Measurements from ENCODE around the gene ASL. TPM values are rescaled to one million over a fixed set of nuclear protein-coding genes. Genes with fewer than 3 reads are reported as not detected.
"Not testable (repeated sequence)": the region's sequence is repeated elsewhere in the genome, so short reads cannot be mapped to it uniquely, and the experiment has no call there.

Gene ASL
- total RNA-seq, 2 experiments from 2014 or later = 29.8 to 30.6 TPM

GRCh38 chr7:66050990-66051448 lies 24.6 kb upstream of the ASL start:
- ChIA-PET POLR2A (no interaction called here), CTCF (no interaction called here)
- no peaks in the 10 kb centered on the region for H3K27me3 Mint-ChIP-seq

DNA sequence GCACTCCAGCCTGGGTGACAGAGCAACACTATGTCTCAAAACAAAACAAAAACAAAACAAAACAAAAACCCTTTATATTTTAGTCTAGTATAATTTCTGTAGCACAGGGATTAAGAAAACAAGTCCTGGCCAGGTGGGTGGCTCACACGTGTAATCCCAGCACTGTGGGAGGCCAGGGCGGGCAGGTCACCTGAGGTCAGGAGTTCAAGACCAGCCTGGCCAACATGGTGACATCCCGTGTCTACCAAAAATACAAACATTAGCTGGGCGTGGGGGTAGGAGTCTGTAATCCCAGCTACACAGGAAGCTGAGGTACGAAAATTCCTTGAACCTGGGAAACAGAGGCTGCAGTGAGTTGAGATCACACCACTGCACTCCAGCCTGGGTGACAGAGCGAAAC lies 23.2 kb upstream of the ASL start:
- Mint-ChIP-seq H3K27ac (no peak overlapping the region), H3K27me3 (no peaks in the 10 kb centered on the region), H3K4me3 (no peak overlapping the region), H3K4me1 (peaks cover 13% of the 10 kb centered on the region), H3K36me3 (ENCODE audit: low read depth) (no peaks in the 10 kb centered on the region), H3K9me3 (no peaks in the 10 kb centered on the region)
- ChIA-PET POLR2A (no interaction called here), CTCF (no interaction called here)
- DNase-seq = no peak

More at GRCh38 chr7:66050990-66051448, 24.6 kb upstream of the ASL start:
- Mint-ChIP-seq H3K36me3 (ENCODE audit: low read depth) (no peaks in the 10 kb centered on the region), H3K27ac (no peak overlapping the region), H3K4me3 (no peak overlapping the region), H3K4me1 (peaks cover 13% of the 10 kb centered on the region), H3K9me3 (no peaks in the 10 kb centered on the region)
- no peak for DNase-seq

- Mint-ChIP-seq H3K27ac (no peak overlapping the region), H3K4me3 (no peak overlapping the region), H3K4me1 (peaks cover 13% of the 10 kb centered on the region), H3K36me3 (ENCODE audit: low read depth) (no peaks in the 10 kb centered on the region), H3K27me3 (no peaks in the 10 kb centered on the region), H3K9me3 (no peaks in the 10 kb centered on the region)
- DNase-seq = no peak
- CTCF ChIA-PET = no interaction called here
- POLR2A ChIA-PET = interaction anchor here (1.0 kb wide), 1 partner anchor 21 kb away, joined by 3 read pairs; the partner anchor contains the start of gene ASL
These were observed 21.6 kb upstream of the ASL start for GRCh38 chr7:66054063-66054462.

GRCh38 chr7:66055321-66055956 lies 20.2 kb upstream of the ASL start:
- H3K27me3 Mint-ChIP-seq = no peaks in the 10 kb centered on the region
- no peaks in the 10 kb centered on the region for H3K9me3 Mint-ChIP-seq
- ChIA-PET POLR2A (no interaction called here), CTCF (no interaction called here)
- peaks cover 13% of the 10 kb centered on the region for H3K4me1 Mint-ChIP-seq
- no peaks in the 10 kb centered on the region for H3K36me3 Mint-ChIP-seq (ENCODE audit: low read depth)
- no peak overlapping the region for H3K4me3 Mint-ChIP-seq
- DNase-seq = no peak
- no peak overlapping the region for H3K27ac Mint-ChIP-seq

DNA sequence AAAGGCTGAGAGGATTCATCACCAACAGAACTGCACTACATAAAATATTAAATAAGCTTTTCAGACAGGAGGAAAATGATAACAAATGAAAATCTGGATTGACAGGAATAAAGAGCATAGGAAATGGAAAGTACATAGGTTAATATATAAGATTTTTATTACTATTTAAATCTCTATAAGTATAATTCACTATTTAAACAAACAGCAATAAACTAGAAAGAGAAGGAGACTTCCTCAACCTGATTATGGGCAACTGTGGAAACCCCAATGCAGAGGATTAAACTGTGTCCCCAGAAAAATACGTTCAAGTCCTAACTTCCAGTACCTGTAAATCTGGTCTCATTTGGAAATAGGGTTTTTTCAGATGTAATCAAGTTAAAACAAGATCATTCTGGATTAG lies 14.8 kb upstream of the ASL start:
- Mint-ChIP-seq H3K4me1 (no peaks in the 10 kb centered on the region), H3K4me3 (no peak overlapping the region), H3K27ac (no peak overlapping the region), H3K9me3 (no peaks in the 10 kb centered on the region), H3K36me3 (ENCODE audit: low read depth) (no peaks in the 10 kb centered on the region), H3K27me3 (no peaks in the 10 kb centered on the region)
- POLR2A ChIA-PET = no interaction called here
- DNase-seq = no peak
- CTCF ChIA-PET = no interaction called here

- Mint-ChIP-seq H3K4me1 (no peaks in the 10 kb centered on the region), H3K27ac (no peak overlapping the region), H3K27me3 (peaks cover 7% of the 10 kb centered on the region), H3K9me3 (no peaks in the 10 kb centered on the region), H3K36me3 (ENCODE audit: low read depth) (no peaks in the 10 kb centered on the region), H3K4me3 (no peak overlapping the region)
- ChIA-PET POLR2A (no interaction called here), CTCF (no interaction called here)
- no peak for DNase-seq
These were observed 5.9 kb upstream of the ASL start for GRCh38 chr7:66069732-66070131.

DNA sequence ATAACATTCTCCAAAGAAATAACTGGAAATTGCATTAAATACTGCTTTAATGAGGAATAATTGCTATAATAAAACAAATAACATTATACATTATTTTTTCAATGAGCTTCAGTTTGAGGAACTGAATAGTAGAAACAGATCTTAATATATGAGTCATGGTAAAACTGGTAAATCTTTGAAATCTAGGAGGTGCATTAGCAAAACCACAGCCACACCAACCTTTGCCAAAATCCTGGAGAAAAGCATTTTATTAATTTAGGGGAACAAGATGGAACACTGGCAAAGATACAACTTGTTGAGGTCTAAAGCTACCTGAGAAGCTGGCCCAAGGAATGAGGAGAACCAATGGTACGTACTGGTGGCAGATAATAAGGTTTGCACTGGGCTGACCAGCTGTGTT lies 5.4 kb upstream of the ASL start:
- peaks cover 1% of the 10 kb centered on the region for H3K4me1 Mint-ChIP-seq
- CTCF ChIA-PET = no interaction called here

DNA sequence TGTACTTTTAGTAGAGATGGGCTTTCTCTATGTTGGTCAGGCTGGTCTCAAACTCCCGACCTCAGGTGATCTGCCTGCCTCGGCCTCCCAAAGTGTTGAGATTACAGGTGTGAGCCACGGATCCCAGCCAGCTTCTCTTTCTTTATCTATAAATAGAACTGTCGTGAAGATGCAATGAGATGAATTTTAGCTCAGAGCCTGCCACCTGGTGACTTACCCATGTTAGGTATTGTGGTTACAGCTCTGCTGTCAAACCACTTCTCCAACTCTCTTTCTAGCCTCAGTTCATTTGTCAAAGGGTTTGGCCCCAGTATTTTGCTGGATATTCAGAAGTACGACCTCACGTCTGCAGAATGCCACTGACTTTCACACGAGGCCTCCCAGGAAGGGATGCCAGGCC lies 3.4 kb upstream of the ASL start:
- H3K27ac Mint-ChIP-seq; DNase-seq; POLR2A ChIA-PET; H3K4me3 Mint-ChIP-seq; H3K27me3 Mint-ChIP-seq; H3K36me3 Mint-ChIP-seq (ENCODE audit: low read depth); CTCF ChIA-PET; H3K9me3 Mint-ChIP-seq: not testable (repeated sequence)
- H3K4me1 Mint-ChIP-seq = peaks cover 14% of the 10 kb centered on the region

More for the DNA sequence above, 5.4 kb upstream of the ASL start:
- Mint-ChIP-seq H3K4me3 (no peak overlapping the region), H3K36me3 (ENCODE audit: low read depth) (no peaks in the 10 kb centered on the region), H3K27me3 (peaks cover 7% of the 10 kb centered on the region), H3K9me3 (no peaks in the 10 kb centered on the region), H3K27ac (no peak overlapping the region)
- POLR2A ChIA-PET = no interaction called here
- DNase-seq = no peak

DNA sequence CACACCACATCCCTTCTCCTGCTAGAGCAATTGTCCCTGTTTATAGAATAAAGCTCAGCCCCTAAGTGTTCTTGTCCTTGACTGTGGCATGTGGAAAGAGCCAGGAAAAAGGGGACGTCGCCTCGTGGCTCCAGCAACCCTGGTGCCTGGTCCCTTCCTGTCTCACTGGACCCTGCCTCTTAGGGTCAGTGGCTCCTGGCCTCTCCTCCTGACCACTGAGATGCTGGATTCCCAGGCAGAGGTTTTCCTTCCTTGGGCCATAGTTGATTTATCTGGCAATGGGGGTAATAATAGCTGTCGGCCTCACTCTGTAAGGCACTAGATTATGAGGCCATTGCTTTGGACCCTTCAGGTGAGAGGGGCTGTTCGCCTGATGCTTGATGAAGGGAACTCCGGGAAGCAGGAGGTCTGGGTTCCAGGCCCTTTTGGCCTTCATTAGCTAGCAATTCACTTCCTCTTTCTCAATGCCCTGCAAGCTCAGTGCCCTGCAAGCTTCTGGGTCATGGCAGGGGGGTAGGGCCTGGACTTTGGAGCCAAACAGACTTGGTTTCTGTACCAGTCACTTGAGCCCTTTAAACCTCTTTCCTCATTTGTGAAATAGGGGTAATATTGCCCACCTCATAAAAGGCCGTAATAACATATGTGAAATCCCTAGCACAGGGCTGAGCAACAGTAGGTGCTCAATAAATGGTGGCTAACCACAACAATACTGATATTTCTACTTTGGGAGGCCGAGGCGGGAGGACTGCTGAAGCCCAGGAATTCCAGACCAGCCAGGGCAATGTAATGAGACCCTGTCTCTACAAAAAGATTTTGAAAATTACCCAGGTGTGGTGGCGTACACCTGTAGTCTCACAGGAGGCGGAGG lies 1.1 kb downstream of the ASL start:
- Mint-ChIP-seq H3K4me3 (peak overlapping the region; percentile 77), H3K9me3 (no peaks in the 10 kb centered on the region), H3K36me3 (ENCODE audit: low read depth) (no peaks in the 10 kb centered on the region), H3K4me1 (peaks cover 20% of the 10 kb centered on the region), H3K27ac (peak overlapping the region; percentile 56), H3K27me3 (peaks cover under 1% of the 10 kb centered on the region)
- ChIA-PET POLR2A (interaction anchor here (0.6 to 3.8 kb wide), 3 partner anchors 38 to 96 kb away, joined by 3 to 13 read pairs (median 5); partner anchors contain the start of gene CRCP), CTCF (no interaction called here)
- no peak for DNase-seq

DNA sequence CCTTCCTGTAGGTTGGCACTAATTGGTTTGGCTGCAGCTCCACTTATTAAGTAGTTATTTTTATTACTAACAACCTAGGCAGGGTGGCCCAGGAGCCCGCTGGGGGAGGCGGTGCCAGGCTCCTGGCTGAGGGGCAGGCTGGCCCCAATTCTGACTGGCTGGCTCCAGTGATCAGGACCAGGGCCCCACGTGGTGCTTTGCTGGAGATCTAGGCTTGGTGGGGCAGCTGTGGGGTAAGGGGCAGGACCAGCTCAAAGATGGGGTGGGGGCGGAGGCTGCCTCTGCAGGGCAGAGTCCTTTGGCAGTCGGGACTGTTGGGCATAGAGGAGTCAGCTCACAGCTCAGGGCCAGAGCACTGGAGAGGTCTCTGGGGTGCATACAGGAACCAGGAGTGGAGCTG lies 2.4 kb downstream of the ASL start:
- POLR2A ChIA-PET = interaction anchor here (3.8 kb wide), 1 partner anchor 37 kb away, joined by 13 read pairs; the partner anchor contains the start of gene CRCP
- H3K4me3 Mint-ChIP-seq = no peak overlapping the region

DNA sequence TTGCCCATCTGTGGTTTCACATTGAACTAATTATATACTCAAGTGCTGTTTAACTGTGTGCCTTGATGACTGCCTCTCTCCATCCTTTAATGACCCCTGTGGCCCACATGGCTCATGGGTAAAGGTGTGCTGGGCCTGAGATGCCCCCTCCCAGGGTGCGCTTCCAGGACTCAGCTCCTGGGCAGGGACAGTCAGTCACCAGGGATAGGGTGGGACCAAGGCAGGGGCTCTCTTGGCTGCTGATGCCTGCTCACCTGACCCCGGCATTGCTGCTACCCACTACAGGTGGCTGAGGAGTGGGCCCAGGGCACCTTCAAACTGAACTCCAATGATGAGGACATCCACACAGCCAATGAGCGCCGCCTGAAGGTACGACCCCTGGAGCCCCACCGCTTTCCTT lies 6.5 kb downstream of the ASL start:
- CTCF ChIA-PET = no interaction called here
- DNase-seq = no peak
- H3K36me3 Mint-ChIP-seq (ENCODE audit: low read depth) = peaks cover 9% of the 10 kb centered on the region
- H3K27ac Mint-ChIP-seq = no peak overlapping the region
- H3K9me3 Mint-ChIP-seq = no peaks in the 10 kb centered on the region
- peaks cover 7% of the 10 kb centered on the region for H3K4me1 Mint-ChIP-seq
- no peak overlapping the region for H3K4me3 Mint-ChIP-seq
- H3K27me3 Mint-ChIP-seq = no peaks in the 10 kb centered on the region
- POLR2A ChIA-PET = no interaction called here

More for the DNA sequence above, 2.4 kb downstream of the ASL start:
- Mint-ChIP-seq H3K27ac (no peak overlapping the region), H3K9me3 (no peaks in the 10 kb centered on the region), H3K27me3 (no peaks in the 10 kb centered on the region), H3K36me3 (ENCODE audit: low read depth) (peaks cover 4% of the 10 kb centered on the region), H3K4me1 (peaks cover 20% of the 10 kb centered on the region)
- CTCF ChIA-PET = no interaction called here
- DNase-seq = no peak

- POLR2A ChIA-PET = no interaction called here
- no peak overlapping the region for H3K4me3 Mint-ChIP-seq
- peaks cover 9% of the 10 kb centered on the region for H3K36me3 Mint-ChIP-seq (ENCODE audit: low read depth)
- H3K27me3 Mint-ChIP-seq = no peaks in the 10 kb centered on the region
- H3K27ac Mint-ChIP-seq = no peak overlapping the region
- H3K4me1 Mint-ChIP-seq = peaks cover 2% of the 10 kb centered on the region
- no peak for DNase-seq
- no peaks in the 10 kb centered on the region for H3K9me3 Mint-ChIP-seq
- CTCF ChIA-PET = no interaction called here
These were observed 7.3 kb downstream of the ASL start for GRCh38 chr7:66082886-66083415.

- Mint-ChIP-seq H3K9me3 (no peaks in the 10 kb centered on the region), H3K27ac (no peak overlapping the region), H3K4me3 (no peak overlapping the region), H3K4me1 (no peaks in the 10 kb centered on the region), H3K36me3 (ENCODE audit: low read depth) (peaks cover 9% of the 10 kb centered on the region), H3K27me3 (no peaks in the 10 kb centered on the region)
- DNase-seq = no peak
- POLR2A ChIA-PET = no interaction called here
- CTCF ChIA-PET = interaction anchor here (1.2 kb wide), 1 partner anchor 31 kb away, joined by 3 read pairs; the partner anchor contains the start of gene CRCP
These were observed 8.1 kb downstream of the ASL start for GRCh38 chr7:66083677-66084076.
